ENCODE results near the gene LYZL1. TPM values are rescaled to one million over a fixed set of nuclear protein-coding genes. Genes with fewer than 3 reads are reported as not detected.
"Not testable (repeated sequence)": the region's sequence is repeated elsewhere in the genome, so short reads cannot be mapped to it uniquely, and the experiment has no call there.

The LYZL1 gene
- total and polyA plus RNA-seq, 7 donors: not detected

- WGBS, 3 donors: 82 to 90% (median 84%) methylated on average over 12 of the region's 12 CpGs
- no peaks in the 10 kb centered on the region for H3K4me1 ChIP-seq
- no peak for DNase-seq
- intact Hi-C loops (cut with DNase I): no loop called here
- no peak for ATAC-seq
- no peak for TF ChIP-seq CTCF (IDR thresholded peaks at IDR 0.05)
- no peaks in the 10 kb centered on the region for H3K27me3 ChIP-seq (ENCODE audit: insufficient read depth in 3 of 3, low read length in 2 of 3)
- no peaks in the 10 kb centered on the region for H3K36me3 ChIP-seq (ENCODE audit: insufficient read depth in 1 of 2, low read depth in 1 of 2)
- no peak overlapping the region for H3K4me3 ChIP-seq
- no peaks in the 10 kb centered on the region for H3K9me3 ChIP-seq
- H3K27ac ChIP-seq: no peak overlapping the region
Measured at GRCh38 chr10:29279779-29280487, 8.9 kb upstream of the LYZL1 start.

GRCh38 chr10:29280488-29280840 is 8.4 kb upstream of the LYZL1 start:
- no peaks in the 10 kb centered on the region for H3K36me3 ChIP-seq (ENCODE audit: insufficient read depth in 1 of 2, low read depth in 1 of 2)
- no peaks in the 10 kb centered on the region for H3K9me3 ChIP-seq
- no peak for ATAC-seq
- no peak for DNase-seq
- no peak for TF ChIP-seq CTCF (IDR thresholded peaks at IDR 0.05)
- H3K4me3 ChIP-seq: no peak overlapping the region
- no peak overlapping the region for H3K27ac ChIP-seq
- no peaks in the 10 kb centered on the region for H3K4me1 ChIP-seq
- intact Hi-C loops (cut with DNase I): no loop called here
- no peaks in the 10 kb centered on the region for H3K27me3 ChIP-seq (ENCODE audit: insufficient read depth in 3 of 3, low read length in 2 of 3)
- 66 to 83% (median 69%) methylated on average over 3 of the region's 3 CpGs for WGBS, 3 donors

GRCh38 chr10:29285624-29286051 is 3.2 kb upstream of the LYZL1 start:
- ATAC-seq: no peak
- no peaks in the 10 kb centered on the region for H3K27me3 ChIP-seq (ENCODE audit: insufficient read depth in 3 of 3, low read length in 2 of 3)
- no peaks in the 10 kb centered on the region for H3K4me1 ChIP-seq
- H3K27ac ChIP-seq: no peak overlapping the region
- TF ChIP-seq CTCF (IDR thresholded peaks at IDR 0.05): no peak
- intact Hi-C loops (cut with DNase I): no loop called here
- no peak overlapping the region for H3K4me3 ChIP-seq
- DNase-seq: no peak
- H3K36me3 ChIP-seq (ENCODE audit: insufficient read depth in 1 of 2, low read depth in 1 of 2): no peaks in the 10 kb centered on the region
- no peaks in the 10 kb centered on the region for H3K9me3 ChIP-seq
- 90 to 95% (median 94%) methylated on average over 4 of the region's 4 CpGs for WGBS, 3 donors

GRCh38 chr10:29287635-29288034 is 1.2 kb upstream of the LYZL1 start:
- Histone ChIP-seq H3K27ac (no peak overlapping the region), H3K27me3 (ENCODE audit: insufficient read depth in 3 of 3, low read length in 2 of 3) (no peaks in the 10 kb centered on the region), H3K9me3 (no peaks in the 10 kb centered on the region), H3K4me3 (no peak overlapping the region), H3K4me1 (no peaks in the 10 kb centered on the region), H3K36me3 (ENCODE audit: insufficient read depth in 1 of 2, low read depth in 1 of 2) (no peaks in the 10 kb centered on the region)
- DNase-seq (no peak), ATAC-seq (no peak)
- no peak for TF ChIP-seq CTCF (IDR thresholded peaks at IDR 0.05)
- 81 to 95% (median 92%) methylated on average over 4 of the region's 4 CpGs for whole genome bisulfite sequencing, 3 donors
- intact Hi-C loops (cut with DNase I): no loop called here

GRCh38 chr10:29291561-29291960 is 2.7 kb downstream of the LYZL1 start:
- H3K36me3 ChIP-seq (ENCODE audit: insufficient read depth in 1 of 2, low read depth in 1 of 2); H3K27ac ChIP-seq; intact Hi-C loops (cut with DNase I); ATAC-seq; H3K4me1 ChIP-seq; DNase-seq; H3K27me3 ChIP-seq (ENCODE audit: insufficient read depth in 3 of 3, low read length in 2 of 3); H3K4me3 ChIP-seq: not testable (repeated sequence)
- WGBS, 3 donors: 51 to 69% (median 63%) methylated on average over 5 to 7 of the region's 10 CpGs
- H3K9me3 ChIP-seq: peaks cover 11% of the 10 kb centered on the region

GRCh38 chr10:29292406-29292805 is 3.5 kb downstream of the LYZL1 start:
- H3K4me1 ChIP-seq; DNase-seq; H3K36me3 ChIP-seq (ENCODE audit: insufficient read depth in 1 of 2, low read depth in 1 of 2); ATAC-seq; H3K27me3 ChIP-seq (ENCODE audit: insufficient read depth in 3 of 3, low read length in 2 of 3); H3K27ac ChIP-seq; intact Hi-C loops (cut with DNase I); H3K4me3 ChIP-seq: not testable (repeated sequence)
- H3K9me3 ChIP-seq: peaks cover 17% of the 10 kb centered on the region
- WGBS, 3 donors: 84 to 95% (median 91%) methylated on average over 13 of the region's 13 CpGs
